ENCODE measurements around the gene USP34.
"Not testable (repeated sequence)": the region's sequence is repeated elsewhere in the genome, so short reads cannot be mapped to it uniquely, and the experiment has no call there.

The USP34 gene

GRCh38 chr2:61244694-61245093, 226.2 kb downstream of the USP34 start:
- no peak for DNase-seq

DNA sequence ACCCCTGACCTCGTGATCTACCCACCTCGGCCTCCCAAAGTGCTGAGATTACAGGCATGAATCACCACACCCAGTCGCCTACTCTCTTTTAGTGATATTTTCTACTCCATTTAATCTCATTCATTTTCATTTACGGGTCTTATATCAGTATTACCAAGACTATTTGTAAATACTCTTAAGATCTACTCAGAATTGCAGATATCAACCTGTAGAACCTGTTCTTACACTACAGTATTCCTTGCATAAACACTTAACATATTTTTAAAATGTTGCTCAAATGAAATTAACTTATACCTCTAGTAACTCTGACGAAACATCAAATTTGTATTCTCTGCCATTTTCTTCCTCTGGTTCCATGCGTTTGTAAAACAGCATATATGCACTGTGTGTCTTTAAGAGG, 229.6 kb downstream of the USP34 start:
- DNase-seq: no peak

GRCh38 chr2:61238219-61239012, 232.5 kb downstream of the USP34 start:
- DNase-seq: no peak

GRCh38 chr2:61235716-61236115, 235.2 kb downstream of the USP34 start:
- no peak for DNase-seq

GRCh38 chr2:61233581-61233980, 237.3 kb downstream of the USP34 start:
- DNase-seq: no peak

GRCh38 chr2:61229936-61230335, 241.0 kb downstream of the USP34 start:
- DNase-seq: no peak

DNA sequence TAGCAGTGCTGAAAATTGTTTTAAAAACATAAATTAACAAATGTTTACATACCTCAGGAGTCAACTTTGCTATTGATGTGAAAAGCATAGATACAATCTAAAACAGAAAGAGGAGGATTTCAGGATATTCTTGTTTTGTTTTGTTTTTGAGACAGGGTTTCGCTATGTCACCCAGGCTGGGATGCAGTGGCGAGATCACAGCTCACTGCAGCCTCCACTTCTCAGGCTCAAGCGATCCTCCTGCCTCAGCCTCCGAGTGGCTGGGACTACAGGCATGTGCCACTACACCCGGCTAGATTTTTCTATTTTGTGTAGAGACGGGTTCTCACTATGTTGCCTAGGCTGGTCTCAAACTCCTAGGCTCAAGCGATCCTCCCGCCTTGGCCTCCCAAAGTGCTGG, 248.3 kb downstream of the USP34 start:
- DNase-seq: no peak

GRCh38 chr2:61221819-61222218, 249.1 kb downstream of the USP34 start:
- DNase-seq: no peak

- no peak for DNase-seq
Measured at GRCh38 chr2:61220768-61221167, 250.1 kb downstream of the USP34 start.

DNA sequence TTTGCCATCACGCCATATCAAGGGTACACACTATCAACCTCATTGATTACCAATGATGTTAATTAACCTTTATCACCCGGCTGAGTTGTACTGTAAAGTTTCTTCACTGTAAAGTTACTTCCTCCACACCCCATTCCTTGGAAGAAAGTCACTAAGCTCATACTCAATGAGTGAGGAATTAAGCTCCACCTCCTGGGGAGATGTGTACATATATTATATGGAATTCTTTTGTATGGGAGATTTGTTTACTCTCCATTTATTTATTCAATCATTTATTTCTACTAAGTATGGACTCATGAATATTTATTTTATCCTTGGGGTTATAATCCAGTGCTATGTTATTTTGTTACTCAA, 252.1 kb downstream of the USP34 start:
- no peak for DNase-seq

DNA sequence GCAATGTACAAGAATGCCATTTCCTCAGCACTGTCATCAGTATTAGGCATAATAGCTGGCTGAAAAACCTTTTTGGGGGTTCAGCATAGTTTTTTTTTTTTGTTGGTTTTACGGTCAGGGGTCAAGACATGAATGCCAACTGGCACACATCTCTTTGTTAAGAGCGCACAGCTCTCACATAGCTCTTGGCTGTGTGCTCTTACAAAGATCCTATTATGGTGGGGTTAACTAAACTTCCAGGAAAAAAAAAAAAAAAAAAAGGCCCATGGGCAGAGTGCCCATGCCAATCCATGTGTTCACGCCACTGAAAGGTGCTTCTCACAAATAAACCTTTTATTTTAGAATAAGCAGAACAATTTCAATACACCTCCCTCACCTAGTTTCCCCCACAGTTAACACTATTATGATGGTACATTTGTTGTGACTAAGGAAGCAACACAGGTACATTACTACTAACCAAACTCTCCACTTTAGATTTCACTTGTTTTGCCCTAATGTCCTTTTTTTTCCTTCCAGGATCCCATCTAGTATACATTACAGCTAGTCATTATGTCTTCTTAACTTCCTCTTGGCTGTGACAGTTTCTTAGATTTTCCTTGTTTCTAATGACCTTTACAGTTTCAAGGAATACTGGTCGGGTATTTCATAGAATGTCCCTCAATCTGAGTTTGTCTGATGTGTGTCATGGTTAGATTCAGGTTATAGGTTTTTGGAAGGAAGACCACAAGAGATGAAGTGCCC, 252.6 kb downstream of the USP34 start:
- DNase-seq: no peak

DNA sequence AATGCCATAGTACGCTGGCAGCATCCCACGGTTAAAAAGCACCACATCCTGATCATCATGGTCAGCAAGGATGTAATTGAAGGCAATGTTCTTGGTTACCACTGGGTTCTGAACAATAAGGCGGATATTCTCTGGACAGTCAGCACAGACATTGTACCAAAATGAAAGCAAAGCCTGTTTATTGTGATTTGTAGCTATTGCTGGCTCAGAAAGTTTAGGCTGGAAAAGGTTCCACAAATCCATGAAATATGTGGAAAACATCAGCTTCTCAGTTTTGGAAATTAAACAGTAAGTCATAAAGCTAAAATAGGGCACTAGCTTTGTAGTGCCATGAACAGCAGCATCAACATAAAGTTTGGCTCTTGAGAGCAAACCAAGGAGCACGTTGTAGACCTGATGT, 256.7 kb downstream of the USP34 start:
- DNase-seq: no peak

DNA sequence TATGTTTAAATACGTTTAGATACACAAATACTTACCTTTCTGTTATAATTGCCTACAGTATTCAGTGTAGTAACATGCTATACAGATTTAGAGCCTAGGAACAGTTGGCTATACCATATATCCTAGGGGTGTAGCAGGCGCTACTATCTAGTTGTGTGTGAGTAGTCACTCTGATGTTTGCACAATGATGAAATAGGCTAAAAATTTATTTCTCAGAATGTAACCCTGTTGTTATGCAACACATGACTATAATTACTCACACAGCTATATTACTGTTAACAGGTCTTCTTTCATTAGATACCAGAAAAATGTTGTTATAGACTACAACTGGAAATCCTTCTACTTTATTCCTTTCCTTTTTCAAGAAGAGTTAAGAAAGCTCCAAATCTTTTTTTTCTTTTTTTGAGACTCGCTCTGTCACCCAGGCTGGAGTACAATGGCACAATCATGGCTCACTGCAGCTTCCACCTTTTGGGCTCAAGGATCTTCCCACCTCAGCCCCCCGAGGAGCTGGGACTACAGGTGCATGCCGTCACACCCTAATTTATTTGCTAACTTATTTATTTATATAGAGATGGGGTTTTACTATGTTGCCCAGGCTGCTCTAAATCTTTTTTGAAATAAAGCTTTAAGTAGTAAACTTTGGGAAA, 260.4 kb downstream of the USP34 start:
- no peak for DNase-seq

DNA sequence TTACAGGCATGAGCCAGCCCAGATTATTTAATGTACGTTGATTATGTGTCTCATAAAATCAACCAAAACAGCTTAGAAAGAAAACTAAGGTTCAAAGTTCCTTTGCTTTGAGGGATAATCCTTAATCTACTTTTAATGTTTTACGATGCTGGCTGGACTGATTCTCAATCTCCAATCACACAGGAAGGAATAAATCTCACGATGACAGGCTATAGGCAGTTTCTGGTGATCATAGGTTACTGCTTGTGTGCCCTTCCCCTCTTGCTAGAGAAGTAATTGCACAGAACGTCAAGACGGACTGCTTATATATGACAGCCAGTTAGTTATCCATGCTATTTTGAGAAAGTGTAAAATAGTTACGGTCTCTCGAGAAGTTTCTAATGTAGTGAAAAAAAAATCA, 265.8 kb downstream of the USP34 start:
- no peak for DNase-seq

GRCh38 chr2:61196671-61197070, 274.2 kb downstream of the USP34 start:
- DNase-seq: no peak

DNA sequence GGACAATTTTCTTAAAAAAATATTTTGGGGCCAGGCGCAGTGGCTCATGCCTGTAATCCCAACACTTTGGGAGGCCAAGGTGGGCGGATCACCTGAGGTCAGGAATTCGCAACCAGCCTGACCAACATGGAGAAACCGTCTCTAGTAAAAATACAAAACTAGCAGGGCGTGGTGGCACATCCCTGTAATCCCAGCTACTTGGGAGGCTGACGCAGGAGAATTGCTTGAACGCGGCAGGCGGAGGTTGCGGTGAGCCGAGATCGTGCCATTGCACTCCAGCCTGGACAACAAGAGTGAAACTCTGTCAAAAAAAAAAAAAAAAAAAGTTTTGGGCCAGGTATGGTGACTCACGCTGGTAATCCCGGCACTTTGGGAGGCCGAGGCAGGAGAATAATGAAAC, 276.2 kb downstream of the USP34 start:
- not testable (repeated sequence) for DNase-seq

- DNase-seq: no peak
Measured at GRCh38 chr2:61193670-61194561, 277.0 kb downstream of the USP34 start.

DNA sequence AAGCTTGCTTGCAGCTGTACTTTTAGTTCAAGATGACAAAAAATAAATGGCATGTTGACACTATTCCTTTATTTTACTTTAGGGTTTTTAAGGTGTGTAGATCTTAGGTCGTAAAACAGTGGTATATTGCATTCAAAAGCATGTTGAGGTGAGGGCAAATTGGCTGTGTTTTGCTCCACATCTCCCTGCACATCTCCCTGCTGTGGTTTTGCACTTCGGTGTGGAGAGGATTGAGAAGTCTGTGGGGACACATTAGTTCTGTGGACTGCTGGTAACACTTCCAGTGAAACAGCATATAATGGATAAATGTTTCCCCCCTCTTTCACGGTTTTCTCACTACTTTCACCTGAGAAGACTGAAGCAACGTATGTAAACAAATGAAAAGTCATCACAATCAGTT, 283.8 kb downstream of the USP34 start:
- DNase-seq: no peak

GRCh38 chr2:61185231-61185728, 285.6 kb downstream of the USP34 start:
- no peak for DNase-seq

DNA sequence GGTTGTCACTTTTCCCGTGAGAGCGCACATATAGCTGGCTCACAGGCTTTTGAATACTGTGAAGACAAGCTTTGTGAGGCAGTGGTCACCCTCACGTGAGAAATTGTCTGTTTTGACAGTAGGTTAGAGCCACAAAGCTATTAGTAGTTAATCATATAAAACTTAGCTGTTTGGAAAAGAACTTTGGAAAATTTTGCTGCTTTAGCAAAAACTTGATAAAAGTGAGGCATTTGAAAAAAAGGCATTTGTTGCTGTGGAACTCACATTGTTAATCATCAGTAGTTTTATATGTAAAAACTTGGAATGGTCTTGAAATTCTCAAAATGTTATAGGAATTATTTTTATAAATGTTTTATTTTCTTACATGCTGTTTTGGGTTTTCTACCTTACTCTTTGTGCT, 286.6 kb downstream of the USP34 start:
- no peak for DNase-seq

GRCh38 chr2:61183795-61184194, 287.1 kb downstream of the USP34 start:
- no peak for DNase-seq

DNA sequence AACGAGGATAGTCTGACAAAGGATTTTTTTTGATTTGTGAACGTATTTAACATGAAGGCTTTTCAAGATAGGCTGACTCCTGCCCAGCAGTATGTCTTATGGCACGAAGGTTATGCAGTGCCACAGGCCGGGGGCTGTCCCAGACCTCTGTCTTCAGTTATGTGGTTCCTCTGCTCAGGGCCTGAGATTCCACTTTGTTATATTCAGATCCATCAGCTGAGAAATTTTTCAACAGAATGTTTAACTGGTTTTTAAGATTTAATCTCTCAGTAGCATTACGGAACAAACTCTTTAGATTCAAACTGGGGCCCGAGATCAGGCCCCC, 288.9 kb downstream of the USP34 start:
- no peak for DNase-seq

Data from femur (tissue), 1 donor.